ENCODE measurements around the gene HOXA13.

- TF ChIP-seq CTCF (IDR thresholded peaks at IDR 0.05): no peak
- no peak for TF ChIP-seq POLR2A (IDR thresholded peaks at IDR 0.05)
- TF ChIP-seq EP300 (IDR thresholded peaks at IDR 0.05): no peak
These were observed 39.7 kb downstream of the HOXA13 start for GRCh38 chr7:27160145-27160545.

Measured in upper lobe of left lung (tissue), 4 donors.